ENCODE results near the gene RUNDC3A. TPM values are rescaled to one million over a fixed set of nuclear protein-coding genes. Genes with fewer than 3 reads are reported as not detected.

Gene RUNDC3A
- total RNA-seq, 1 experiment from 2014 or later: 5.1 TPM

DNA sequence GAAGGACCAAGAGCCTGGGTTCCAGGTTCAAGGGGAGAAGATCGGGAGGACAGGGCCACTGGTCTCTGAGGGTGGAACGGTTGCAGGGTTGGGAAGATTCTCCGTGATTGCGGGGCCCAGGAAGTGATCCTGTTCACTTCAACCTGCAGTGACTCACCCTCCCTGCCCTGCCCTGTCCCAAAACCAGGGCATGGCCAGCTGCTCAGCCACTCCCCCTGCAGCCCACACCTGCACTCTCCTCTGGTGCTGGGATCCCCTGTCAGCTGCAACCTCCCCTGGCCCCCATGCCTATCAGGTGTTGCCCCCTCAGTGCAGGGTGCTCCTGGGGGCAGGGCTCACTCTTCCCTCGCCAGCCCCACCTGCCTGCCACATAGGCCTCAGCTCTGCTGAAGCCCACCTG, 1.1 kb downstream of the RUNDC3A start:
- H3K36me3 ChIP-seq (replicated peaks; ENCODE audit: control insufficient read depth, insufficient read depth, low read length): no peaks in the 10 kb centered on the region
- H3K27me3 ChIP-seq (ENCODE audit: control insufficient read depth, insufficient read depth, low read length): peaks cover 8% of the 10 kb centered on the region
- H3K4me3 ChIP-seq (ENCODE audit: insufficient read depth, low read depth, low read length): no peak overlapping the region
- DNase-seq: peak; percentile 77

DNA sequence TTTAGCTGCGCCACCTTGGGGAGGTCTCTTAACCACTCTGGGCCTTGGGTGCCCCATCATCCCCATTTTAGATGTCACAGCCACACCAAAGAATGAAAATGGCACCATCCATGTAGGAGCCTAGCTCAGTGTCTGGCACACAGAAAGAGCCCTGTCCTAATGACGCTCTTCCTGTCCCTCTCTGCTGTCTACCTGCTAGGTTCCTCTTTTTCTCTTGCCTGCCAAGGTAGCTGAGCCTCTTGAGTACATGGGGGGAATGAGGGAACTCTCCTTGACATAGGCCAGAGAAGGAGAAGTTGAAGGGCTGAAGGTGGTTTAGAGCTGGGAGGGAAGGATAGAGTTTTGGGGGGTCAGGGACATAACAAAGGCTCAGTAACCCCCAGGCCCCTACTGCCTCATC, 1.8 kb downstream of the RUNDC3A start:
- peaks cover 15% of the 10 kb centered on the region for H3K27me3 ChIP-seq (ENCODE audit: control insufficient read depth, insufficient read depth, low read length)
- no peak overlapping the region for H3K4me3 ChIP-seq (ENCODE audit: insufficient read depth, low read depth, low read length)
- DNase-seq: no peak
- H3K36me3 ChIP-seq (replicated peaks; ENCODE audit: control insufficient read depth, insufficient read depth, low read length): no peaks in the 10 kb centered on the region

DNA sequence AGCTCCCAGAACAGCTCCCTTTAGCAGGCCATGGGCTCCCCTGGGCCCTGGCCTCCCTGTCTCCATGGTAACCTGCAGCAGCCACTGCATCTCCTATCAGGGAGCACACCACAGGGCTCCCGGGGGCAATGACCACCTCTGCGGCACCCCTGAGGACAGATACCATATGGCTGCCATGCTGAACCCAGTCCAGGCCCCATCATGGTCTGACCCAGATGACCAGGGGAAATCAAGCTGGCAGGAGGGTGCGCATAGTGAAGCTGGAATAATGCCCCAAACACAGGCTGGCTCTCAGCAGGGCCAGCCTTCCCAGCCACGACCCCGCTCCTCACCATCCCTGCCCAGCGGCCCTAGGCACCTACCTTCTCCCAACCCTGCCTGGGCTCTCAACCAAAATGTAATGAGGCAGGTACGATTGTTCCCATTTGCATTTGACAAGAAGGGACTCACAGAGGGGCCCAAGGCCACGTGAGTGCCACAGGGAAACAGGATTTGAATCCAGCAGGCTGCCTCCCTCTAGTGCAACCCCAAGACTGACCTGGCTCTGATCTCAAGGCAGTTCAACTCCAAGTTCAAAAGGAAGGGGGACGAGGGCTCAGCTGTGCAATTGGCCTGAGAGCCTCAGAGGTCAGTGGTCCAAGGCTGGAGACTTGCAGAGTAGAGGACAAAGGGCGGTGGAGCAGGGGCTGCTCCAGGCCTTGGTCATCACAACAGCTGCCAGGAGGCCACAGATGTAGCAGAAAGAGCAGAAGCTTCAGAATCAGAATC, 2.4 kb downstream of the RUNDC3A start:
- peak; percentile 50 for DNase-seq
- Histone ChIP-seq H3K4me3 (ENCODE audit: insufficient read depth, low read depth, low read length) (no peak overlapping the region), H3K36me3 (replicated peaks; ENCODE audit: control insufficient read depth, insufficient read depth, low read length) (no peaks in the 10 kb centered on the region), H3K27me3 (ENCODE audit: control insufficient read depth, insufficient read depth, low read length) (peaks cover 20% of the 10 kb centered on the region)

DNA sequence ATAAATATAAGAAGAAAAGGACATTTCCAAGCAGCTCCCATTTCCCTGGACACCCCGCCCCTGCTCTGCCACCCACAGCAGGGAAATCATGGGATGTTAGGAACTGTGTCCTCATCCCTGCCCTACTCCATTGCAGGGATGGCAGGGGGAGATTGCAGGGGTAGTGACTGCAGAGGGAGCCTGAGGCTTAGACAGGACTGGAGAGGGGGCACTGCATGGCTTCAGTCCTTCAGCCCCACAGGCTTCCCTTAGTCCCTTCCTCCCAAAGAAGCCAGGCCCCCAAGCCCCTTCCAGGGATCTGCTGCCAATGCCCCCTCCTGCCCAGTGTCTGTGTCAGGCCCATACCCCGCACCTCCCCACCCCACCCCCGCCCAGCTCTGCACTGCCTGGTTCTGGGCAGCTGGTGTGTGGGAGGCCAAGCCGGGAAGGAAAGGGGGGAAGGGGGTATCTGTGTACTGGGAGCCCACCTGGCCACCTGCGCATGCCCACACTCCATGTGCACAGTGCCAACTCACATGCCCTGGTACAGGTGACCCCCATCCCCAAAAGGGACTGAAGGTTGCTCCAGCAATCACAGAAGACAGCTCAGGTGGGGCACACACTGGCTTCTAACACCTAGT, 3.3 kb downstream of the RUNDC3A start:
- Histone ChIP-seq H3K27me3 (ENCODE audit: control insufficient read depth, insufficient read depth, low read length) (peaks cover 21% of the 10 kb centered on the region), H3K4me3 (ENCODE audit: insufficient read depth, low read depth, low read length) (no peak overlapping the region), H3K36me3 (replicated peaks; ENCODE audit: control insufficient read depth, insufficient read depth, low read length) (no peaks in the 10 kb centered on the region)
- DNase-seq: peak; percentile 60

DNA sequence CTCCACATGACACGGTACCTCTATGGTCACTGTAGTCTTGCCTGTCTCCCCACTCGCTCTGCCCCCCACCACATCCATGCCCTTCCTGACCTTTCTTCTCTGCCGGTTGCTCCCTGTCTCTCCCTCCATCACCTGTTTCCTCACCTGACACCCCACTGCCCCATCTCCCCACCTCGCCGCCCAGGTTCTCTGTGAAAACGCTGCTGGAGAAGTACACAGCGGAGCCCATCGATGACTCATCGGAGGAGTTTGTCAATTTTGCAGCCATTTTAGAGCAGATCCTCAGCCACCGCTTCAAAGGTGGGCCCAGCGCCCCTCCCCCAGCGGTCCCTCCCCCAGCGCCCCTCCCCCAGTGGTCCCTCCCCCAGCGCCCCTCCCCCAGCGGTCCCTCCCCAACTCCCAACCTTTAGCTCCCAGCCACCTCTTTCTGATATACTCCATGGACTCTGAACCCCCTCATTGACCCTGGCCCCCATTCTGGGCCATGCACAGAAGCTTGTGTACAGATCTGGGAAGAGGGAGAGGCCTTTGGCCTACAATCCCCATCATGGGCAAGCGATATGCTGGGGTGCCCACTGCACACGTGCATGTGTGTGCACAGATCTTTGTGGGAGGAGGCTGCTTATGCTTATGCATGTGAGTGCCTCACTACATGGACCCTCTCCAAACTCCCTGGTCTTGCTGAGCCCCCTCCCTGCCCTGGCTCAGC, 4.1 kb downstream of the RUNDC3A start:
- peak; percentile 60 for DNase-seq
- no peak overlapping the region for H3K4me3 ChIP-seq (ENCODE audit: insufficient read depth, low read depth, low read length)
- H3K36me3 ChIP-seq (replicated peaks; ENCODE audit: control insufficient read depth, insufficient read depth, low read length): no peaks in the 10 kb centered on the region
- peaks cover 27% of the 10 kb centered on the region for H3K27me3 ChIP-seq (ENCODE audit: control insufficient read depth, insufficient read depth, low read length)

DNA sequence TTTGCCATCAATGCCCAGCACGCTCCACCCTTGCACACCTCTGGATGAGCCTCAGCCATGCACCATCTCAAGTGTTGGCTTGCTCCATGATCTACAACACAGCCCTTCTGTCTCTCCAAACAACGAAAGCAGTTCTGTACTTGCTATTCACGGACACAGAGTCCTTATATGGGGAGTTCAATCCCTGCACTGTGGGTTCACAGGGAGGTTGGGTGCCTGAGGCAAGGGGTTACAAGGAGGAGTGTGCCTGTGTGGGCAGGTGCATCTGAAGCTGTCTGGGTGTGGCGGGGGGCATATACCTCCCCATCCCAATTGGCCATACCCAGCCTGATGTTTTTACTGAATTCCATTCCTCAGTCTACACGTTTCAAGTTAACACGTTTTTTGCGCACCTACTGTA, 5.6 kb downstream of the RUNDC3A start:
- Histone ChIP-seq H3K36me3 (replicated peaks; ENCODE audit: control insufficient read depth, insufficient read depth, low read length) (no peaks in the 10 kb centered on the region), H3K27me3 (ENCODE audit: control insufficient read depth, insufficient read depth, low read length) (peaks cover 27% of the 10 kb centered on the region), H3K4me3 (ENCODE audit: insufficient read depth, low read depth, low read length) (no peak overlapping the region)
- peak; percentile 36 for DNase-seq

DNA sequence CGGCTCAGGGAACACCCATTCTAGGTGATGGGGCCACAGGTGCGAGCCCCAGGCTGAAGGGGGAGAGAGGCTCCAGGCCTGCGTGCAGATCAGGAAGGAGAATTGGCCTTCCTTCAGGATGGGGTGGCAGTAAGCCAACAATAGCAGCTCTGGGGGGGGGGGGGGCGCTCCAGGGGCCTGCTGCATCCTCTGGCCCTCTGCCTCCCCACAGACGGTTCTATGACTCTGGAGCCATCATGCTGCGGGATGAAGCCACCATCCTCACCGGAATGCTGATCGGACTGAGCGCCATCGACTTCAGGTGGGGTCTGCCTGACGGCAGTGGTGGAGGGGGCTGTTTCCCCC, 6.1 kb downstream of the RUNDC3A start:
- DNase-seq: peak; percentile 64
- Histone ChIP-seq H3K4me3 (ENCODE audit: insufficient read depth, low read depth, low read length) (peak overlapping the region; percentile 64), H3K36me3 (replicated peaks; ENCODE audit: control insufficient read depth, insufficient read depth, low read length) (no peaks in the 10 kb centered on the region; the same call in 1 of the 2 replicates), H3K27me3 (ENCODE audit: control insufficient read depth, insufficient read depth, low read length) (peaks cover 27% of the 10 kb centered on the region)

DNA sequence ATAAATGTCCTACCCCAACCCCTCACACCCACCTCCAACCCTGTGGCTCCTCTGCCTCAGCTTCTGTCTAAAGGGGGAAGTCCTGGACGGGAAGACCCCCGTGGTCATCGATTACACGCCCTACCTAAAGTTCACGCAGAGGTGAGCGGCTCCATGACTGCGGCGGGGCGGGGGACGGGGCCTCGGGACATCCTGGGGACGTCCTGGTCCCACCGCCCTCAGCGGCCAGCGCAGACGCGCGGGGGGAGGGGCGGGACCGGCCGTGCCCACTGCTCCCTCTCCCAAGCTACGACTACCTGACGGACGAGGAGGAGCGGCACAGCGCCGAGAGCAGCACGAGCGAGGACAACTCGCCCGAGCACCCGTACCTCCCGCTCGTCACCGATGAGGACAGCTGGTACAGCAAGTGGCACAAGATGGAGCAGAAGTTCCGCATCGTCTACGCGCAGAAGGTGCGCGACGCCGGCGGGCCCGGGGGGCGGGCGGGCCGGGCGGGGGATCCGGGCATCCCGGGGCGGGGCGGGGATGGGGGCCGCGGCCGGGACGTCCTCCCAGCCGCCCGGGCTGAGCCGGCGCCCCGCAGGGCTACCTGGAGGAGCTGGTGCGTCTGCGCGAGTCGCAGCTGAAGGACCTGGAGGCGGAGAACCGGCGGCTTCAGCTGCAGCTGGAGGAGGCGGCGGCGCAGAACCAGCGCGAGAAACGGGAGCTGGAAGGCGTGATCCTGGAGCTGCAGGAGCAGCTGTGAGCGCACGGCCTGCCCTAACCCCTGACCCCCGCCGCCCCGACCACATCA, 6.7 kb downstream of the RUNDC3A start:
- peak overlapping the region; percentile 64 for H3K4me3 ChIP-seq (ENCODE audit: insufficient read depth, low read depth, low read length)
- peaks cover 3% of the 10 kb centered on the region for H3K36me3 ChIP-seq (replicated peaks; ENCODE audit: control insufficient read depth, insufficient read depth, low read length)
- DNase-seq: peak; percentile 95
- peaks cover 27% of the 10 kb centered on the region for H3K27me3 ChIP-seq (ENCODE audit: control insufficient read depth, insufficient read depth, low read length)

DNA sequence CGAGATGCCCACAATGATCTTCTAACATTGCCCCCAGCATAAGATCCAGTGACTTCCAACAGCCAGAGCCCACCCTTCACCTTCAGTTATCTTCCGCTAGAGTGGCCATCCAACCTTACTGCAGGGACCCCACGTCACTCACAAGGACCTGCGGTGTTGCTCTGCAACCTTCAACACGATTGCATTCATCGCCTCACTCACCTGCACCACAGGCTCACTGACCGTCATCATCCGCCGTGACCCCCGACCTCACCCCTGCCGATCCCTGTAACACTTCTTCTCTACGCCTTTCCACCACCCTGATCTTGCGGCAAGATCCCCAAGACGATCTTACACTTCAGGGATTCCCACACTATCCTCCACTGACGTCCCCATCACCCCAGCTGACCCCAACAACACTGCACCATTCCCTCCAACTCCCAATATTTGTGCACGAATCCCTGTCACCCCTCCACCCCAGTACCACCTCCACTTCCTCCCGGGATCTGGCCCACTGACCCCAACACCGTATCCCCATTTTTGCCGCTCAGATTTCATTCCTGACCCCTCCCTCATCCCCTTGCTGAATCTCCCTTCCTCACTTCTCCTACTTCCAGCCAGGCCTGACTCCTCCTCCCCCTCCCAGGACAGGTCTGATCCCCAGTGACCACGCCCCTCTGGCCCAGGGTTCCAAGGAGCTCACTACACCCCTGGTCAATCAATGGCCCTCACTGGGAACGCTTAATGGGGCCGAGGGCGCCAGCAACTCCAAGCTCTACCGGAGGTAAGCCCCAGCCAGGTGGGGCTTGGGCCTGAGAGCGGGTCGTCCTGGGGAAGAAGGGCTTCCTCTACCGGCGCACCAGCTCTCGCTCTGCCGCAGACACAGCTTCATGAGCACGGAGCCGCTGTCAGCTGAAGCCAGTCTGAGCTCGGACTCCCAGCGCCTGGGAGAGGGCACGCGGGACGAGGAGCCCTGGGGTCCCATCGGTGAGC, 7.6 kb downstream of the RUNDC3A start:
- Histone ChIP-seq H3K27me3 (ENCODE audit: control insufficient read depth, insufficient read depth, low read length) (peaks cover 27% of the 10 kb centered on the region), H3K36me3 (replicated peaks; ENCODE audit: control insufficient read depth, insufficient read depth, low read length) (peaks cover 6% of the 10 kb centered on the region), H3K4me3 (ENCODE audit: insufficient read depth, low read depth, low read length) (peak overlapping the region; percentile 64)
- DNase-seq: peak; percentile 98

DNA sequence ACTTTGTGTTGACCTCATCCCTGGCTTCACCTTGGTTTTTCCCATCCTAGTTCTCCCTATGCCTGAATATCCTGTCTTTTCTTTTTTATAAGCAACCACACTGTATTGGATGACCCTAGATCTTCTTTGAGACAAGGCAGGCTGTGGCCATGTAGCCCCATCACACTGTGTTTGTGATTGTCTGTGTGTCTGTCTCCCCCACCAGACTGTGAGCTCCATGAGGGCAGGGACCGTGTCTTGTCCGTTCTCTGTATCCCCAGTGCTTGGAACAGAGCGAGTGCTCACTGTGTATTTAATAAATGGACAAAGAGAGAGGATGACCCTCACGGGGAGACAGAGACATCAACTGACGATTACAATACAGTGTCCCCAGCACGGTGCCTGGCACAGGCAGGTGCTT, 9.1 kb downstream of the RUNDC3A start:
- peaks cover 27% of the 10 kb centered on the region for H3K27me3 ChIP-seq (ENCODE audit: control insufficient read depth, insufficient read depth, low read length)

DNA sequence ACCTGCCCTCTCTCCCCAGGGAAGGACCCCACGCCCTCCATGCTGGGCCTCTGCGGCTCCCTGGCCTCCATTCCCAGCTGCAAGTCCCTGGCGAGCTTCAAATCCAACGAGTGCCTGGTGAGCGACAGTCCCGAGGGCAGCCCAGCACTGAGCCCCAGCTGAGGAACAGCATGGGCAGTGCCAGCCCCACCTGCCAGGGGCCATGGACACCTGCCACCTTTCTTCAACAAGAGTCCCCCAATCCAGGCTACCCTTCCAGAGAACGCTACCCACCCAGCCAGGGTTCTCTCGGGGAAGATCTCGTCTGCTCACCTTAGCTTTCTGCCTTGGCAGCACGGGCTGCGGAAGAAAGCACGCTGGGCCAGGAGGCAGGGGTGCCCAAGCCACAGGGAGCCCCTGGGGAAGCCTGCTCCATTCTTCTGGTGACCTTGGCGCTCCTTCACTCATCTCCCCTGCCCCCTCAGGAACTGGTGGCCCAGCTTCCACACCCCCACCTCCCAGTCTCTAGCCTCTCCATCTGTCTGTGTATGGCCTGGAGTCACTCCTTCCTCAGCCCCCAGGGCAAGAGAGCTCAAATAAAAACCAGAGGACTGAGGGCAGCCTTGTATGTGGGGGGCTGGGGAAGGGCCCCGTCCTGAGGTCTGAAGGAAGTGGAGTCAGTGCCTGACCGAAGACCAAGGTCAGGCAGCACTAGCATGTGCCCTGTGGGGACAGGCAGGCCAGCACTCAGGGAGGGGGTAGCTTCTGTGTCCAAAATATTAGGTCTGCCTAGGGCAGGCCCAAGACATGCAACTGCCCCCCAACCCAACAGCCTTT, 9.9 kb downstream of the RUNDC3A start:
- Histone ChIP-seq H3K27me3 (ENCODE audit: control insufficient read depth, insufficient read depth, low read length) (peaks cover 27% of the 10 kb centered on the region), H3K4me3 (ENCODE audit: insufficient read depth, low read depth, low read length) (no peak overlapping the region), H3K36me3 (replicated peaks; ENCODE audit: control insufficient read depth, insufficient read depth, low read length) (peaks cover 18% of the 10 kb centered on the region)
- peak; percentile 33 for DNase-seq

More for the DNA sequence above, 9.1 kb downstream of the RUNDC3A start:
- peaks cover 18% of the 10 kb centered on the region for H3K36me3 ChIP-seq (replicated peaks; ENCODE audit: control insufficient read depth, insufficient read depth, low read length)
- no peak for DNase-seq
- H3K4me3 ChIP-seq (ENCODE audit: insufficient read depth, low read depth, low read length): no peak overlapping the region

DNA sequence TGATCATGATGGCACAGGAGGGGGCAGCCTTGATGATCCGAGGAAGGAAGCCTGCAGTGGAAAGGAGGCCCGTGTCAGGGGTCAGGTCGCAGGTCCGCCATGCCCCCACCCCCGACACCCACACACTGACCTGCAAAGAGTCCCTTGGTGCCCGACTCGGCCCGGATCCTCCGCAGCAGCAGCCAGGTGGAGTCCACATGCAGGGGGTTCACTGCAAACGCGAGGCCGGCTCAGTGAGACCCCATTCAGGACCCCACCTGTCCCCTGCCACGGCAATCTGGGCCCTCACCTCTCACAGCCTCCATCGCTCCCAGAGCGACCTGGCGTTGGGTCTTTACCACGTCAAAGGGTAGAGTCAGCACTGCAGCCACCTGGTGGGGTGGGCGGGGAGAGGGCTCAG, 11.7 kb downstream of the RUNDC3A start:
- H3K27me3 ChIP-seq (ENCODE audit: control insufficient read depth, insufficient read depth, low read length): peaks cover 13% of the 10 kb centered on the region
- H3K36me3 ChIP-seq (replicated peaks; ENCODE audit: control insufficient read depth, insufficient read depth, low read length): peaks cover 18% of the 10 kb centered on the region
- no peak overlapping the region for H3K4me3 ChIP-seq (ENCODE audit: insufficient read depth, low read depth, low read length)
- DNase-seq: peak; percentile 49
